HepG2 (cell line): ENCODE results near the gene CST5. TPM values are rescaled to one million over a fixed set of nuclear protein-coding genes. Genes with fewer than 3 reads are reported as not detected.

ENCODE experiments used
- ATF4 ChIP-seq, 2 experiments: fragments of 450-650 bp in 1 of 2; sonication (generic) in 1 of 2; formaldehyde crosslinking; IDR thresholded peaks; 2 replicates each; pipeline versions ENCODE4 v1.5.0 to v1.8.0; 2020 to 2022; ENCODE audit warnings: mild to moderate bottlenecking in 1 of 2, missing genetic modification reagents in 1 of 2
- ESRRA ChIP-seq: sonication (generic); formaldehyde crosslinking; IDR thresholded peaks from 2 replicates; pipeline ENCODE4 v1.5.1; 2020; ENCODE audit warnings: mild to moderate bottlenecking, low read depth, missing genetic modification reagents
- KLF13 ChIP-seq: sonication (generic); formaldehyde crosslinking; IDR thresholded peaks from 2 replicates; pipeline ENCODE4 v1.4.0; 2020; ENCODE audit warnings: mild to moderate bottlenecking, missing genetic modification reagents
- MEIS1 ChIP-seq: sonication (generic); formaldehyde crosslinking; IDR thresholded peaks from 2 replicates; pipeline ENCODE4 v1.9.0; 2021; ENCODE audit warnings: mild to moderate bottlenecking, missing genetic modification reagents, moderate library complexity, borderline replicate concordance
- NCOR1 ChIP-seq: fragments of 200-600 bp; sonication (generic); IDR thresholded peaks from 2 replicates; pipeline ENCODE4 v1.7.0; 2017; ENCODE audit warnings: antibody characterized with exemption, low read length, borderline replicate concordance
- PCBP1 ChIP-seq: fragments of 200-400 bp; formaldehyde crosslinking; IDR thresholded peaks from 2 replicates; pipeline ENCODE4 v1.6.1; 2017; ENCODE audit warnings: mild to moderate bottlenecking, low read depth, low read length, borderline replicate concordance
- SMC3 ChIP-seq: IDR thresholded peaks from 2 replicates; pipeline ENCODE4 v1.6.1; 2011; ENCODE audit warnings: low read length, improper control_type of control experiment
- SOX5 ChIP-seq: IDR thresholded peaks from 2 replicates; pipeline ENCODE4 v1.6.1; 2016; ENCODE audit warnings: borderline replicate concordance
- SRF ChIP-seq: IDR thresholded peaks from 2 replicates; pipeline ENCODE4 v1.6.1; 2011; ENCODE audit warnings: mild to moderate bottlenecking, low read depth, low read length, moderate library complexity
- TRIM22 ChIP-seq: fragments of 450-650 bp; IDR thresholded peaks from 2 replicates; pipeline ENCODE4 v1.6.1; 2017
- ZBTB3 ChIP-seq: sonication (generic); formaldehyde crosslinking; IDR thresholded peaks from 2 replicates; pipeline ENCODE4 v1.4.0; 2020; ENCODE audit warnings: low read depth, mild to moderate bottlenecking, moderate library complexity, missing genetic modification reagents, borderline replicate concordance
- ZNF547 ChIP-seq: sonication (generic); formaldehyde crosslinking; IDR thresholded peaks from 2 replicates; pipeline ENCODE4 v1.5.1; 2020; ENCODE audit warnings: mild to moderate bottlenecking, missing genetic modification reagents
- ZNF558 ChIP-seq: sonication (generic); formaldehyde crosslinking; IDR thresholded peaks from 2 replicates; pipeline ENCODE4 v1.9.0; 2022; ENCODE audit warnings: mild to moderate bottlenecking, missing genetic modification reagents, borderline replicate concordance
- ZSCAN31 ChIP-seq: sonication (generic); formaldehyde crosslinking; IDR thresholded peaks from 2 replicates; pipeline ENCODE4 v1.5.0; 2020; ENCODE audit warnings: low read depth, mild to moderate bottlenecking, missing genetic modification reagents
- polyA plus RNA-seq, 8 experiments: library from polyadenylated mRNA; depleted of rRNA in 3 of 8; stranded (reverse) in 7 of 8; unstranded in 1 of 8; fragments of >200 nt; fragmentation: Illumina TruSeq in 4 of 8; extraction: Trizol in 4 of 8; gene quantifications; 2 replicates each; pipeline versions ENCODE4 v1.2.1 to v1.2.3, GENCODE V29; 2011 to 2016; ENCODE audit warnings: low read depth in 4 of 8, missing spikeins in 1 of 8, mixed read lengths in 1 of 8; ENCODE audit not compliant: insufficient read depth in 1 of 8
- total RNA-seq, 5 experiments: library from RNA; depleted of rRNA; stranded (reverse); fragments of >200 nt; fragmentation: Illumina TruSeq; extraction: Trizol; gene quantifications; 2 replicates each; pipeline ENCODE4 v1.2.3, GENCODE V29; 2016; ENCODE audit warnings: low read depth in 1 of 5
- TF ChIP-seq, protein P1 (sequence below): IDR thresholded peaks from 2 replicates; pipeline ENCODE4 v1.6.1; 2016; ENCODE audit warnings: missing compliant biosample characterization, missing genetic modification reagents, borderline replicate concordance
- TF ChIP-seq, protein P2 (sequence below): IDR thresholded peaks from 2 replicates; pipeline ENCODE4 v1.4.0; 2020; ENCODE audit warnings: mild to moderate bottlenecking, missing genetic modification reagents
- TF ChIP-seq, protein P3 (sequence below): sonication (generic); formaldehyde crosslinking; IDR thresholded peaks from 2 replicates; pipeline ENCODE4 v1.4.0; 2020; ENCODE audit warnings: mild to moderate bottlenecking, missing genetic modification reagents, borderline replicate concordance

CST5 gene
- total and polyA plus RNA-seq, 2 of the 13 experiments (the other 11 are each of a cell fraction or from before 2014, with no cell fraction given), result 0.16 TPM; not detected in 1

- TF ChIP-seq NCOR1 (peak; percentile 89), KLF13 (no peak), ATF4 (CRISPR knock-in tag; IDR thresholded peaks at IDR 0.05) (no peak), ZSCAN31 (CRISPR knock-in tag) (no peak), SOX5 (CRISPR knock-in tag) (peak; percentile 50), ZNF558 (CRISPR knock-in tag) (no peak), SRF (no peak), PCBP1 (no peak), MEIS1 (peak; percentile 63; the same call in 1 of the 2 replicates), ESRRA (peak; percentile 99), ZNF547 (CRISPR knock-in tag) (no peak), TRIM22 (no peak), SMC3 (no peak), ZBTB3 (CRISPR knock-in tag) (no peak)
- TF ChIP-seq, protein P1, sequence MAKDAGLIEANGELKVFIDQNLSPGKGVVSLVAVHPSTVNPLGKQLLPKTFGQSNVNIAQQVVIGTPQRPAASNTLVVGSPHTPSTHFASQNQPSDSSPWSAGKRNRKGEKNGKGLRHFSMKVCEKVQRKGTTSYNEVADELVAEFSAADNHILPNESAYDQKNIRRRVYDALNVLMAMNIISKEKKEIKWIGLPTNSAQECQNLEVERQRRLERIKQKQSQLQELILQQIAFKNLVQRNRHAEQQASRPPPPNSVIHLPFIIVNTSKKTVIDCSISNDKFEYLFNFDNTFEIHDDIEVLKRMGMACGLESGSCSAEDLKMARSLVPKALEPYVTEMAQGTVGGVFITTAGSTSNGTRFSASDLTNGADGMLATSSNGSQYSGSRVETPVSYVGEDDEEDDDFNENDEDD (CRISPR knock-in tag), result no peak
- TF ChIP-seq, protein P2, sequence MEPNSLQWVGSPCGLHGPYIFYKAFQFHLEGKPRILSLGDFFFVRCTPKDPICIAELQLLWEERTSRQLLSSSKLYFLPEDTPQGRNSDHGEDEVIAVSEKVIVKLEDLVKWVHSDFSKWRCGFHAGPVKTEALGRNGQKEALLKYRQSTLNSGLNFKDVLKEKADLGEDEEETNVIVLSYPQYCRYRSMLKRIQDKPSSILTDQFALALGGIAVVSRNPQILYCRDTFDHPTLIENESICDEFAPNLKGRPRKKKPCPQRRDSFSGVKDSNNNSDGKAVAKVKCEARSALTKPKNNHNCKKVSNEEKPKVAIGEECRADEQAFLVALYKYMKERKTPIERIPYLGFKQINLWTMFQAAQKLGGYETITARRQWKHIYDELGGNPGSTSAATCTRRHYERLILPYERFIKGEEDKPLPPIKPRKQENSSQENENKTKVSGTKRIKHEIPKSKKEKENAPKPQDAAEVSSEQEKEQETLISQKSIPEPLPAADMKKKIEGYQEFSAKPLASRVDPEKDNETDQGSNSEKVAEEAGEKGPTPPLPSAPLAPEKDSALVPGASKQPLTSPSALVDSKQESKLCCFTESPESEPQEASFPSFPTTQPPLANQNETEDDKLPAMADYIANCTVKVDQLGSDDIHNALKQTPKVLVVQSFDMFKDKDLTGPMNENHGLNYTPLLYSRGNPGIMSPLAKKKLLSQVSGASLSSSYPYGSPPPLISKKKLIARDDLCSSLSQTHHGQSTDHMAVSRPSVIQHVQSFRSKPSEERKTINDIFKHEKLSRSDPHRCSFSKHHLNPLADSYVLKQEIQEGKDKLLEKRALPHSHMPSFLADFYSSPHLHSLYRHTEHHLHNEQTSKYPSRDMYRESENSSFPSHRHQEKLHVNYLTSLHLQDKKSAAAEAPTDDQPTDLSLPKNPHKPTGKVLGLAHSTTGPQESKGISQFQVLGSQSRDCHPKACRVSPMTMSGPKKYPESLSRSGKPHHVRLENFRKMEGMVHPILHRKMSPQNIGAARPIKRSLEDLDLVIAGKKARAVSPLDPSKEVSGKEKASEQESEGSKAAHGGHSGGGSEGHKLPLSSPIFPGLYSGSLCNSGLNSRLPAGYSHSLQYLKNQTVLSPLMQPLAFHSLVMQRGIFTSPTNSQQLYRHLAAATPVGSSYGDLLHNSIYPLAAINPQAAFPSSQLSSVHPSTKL (CRISPR knock-in tag), result peak; percentile 90
- TF ChIP-seq, protein P3, sequence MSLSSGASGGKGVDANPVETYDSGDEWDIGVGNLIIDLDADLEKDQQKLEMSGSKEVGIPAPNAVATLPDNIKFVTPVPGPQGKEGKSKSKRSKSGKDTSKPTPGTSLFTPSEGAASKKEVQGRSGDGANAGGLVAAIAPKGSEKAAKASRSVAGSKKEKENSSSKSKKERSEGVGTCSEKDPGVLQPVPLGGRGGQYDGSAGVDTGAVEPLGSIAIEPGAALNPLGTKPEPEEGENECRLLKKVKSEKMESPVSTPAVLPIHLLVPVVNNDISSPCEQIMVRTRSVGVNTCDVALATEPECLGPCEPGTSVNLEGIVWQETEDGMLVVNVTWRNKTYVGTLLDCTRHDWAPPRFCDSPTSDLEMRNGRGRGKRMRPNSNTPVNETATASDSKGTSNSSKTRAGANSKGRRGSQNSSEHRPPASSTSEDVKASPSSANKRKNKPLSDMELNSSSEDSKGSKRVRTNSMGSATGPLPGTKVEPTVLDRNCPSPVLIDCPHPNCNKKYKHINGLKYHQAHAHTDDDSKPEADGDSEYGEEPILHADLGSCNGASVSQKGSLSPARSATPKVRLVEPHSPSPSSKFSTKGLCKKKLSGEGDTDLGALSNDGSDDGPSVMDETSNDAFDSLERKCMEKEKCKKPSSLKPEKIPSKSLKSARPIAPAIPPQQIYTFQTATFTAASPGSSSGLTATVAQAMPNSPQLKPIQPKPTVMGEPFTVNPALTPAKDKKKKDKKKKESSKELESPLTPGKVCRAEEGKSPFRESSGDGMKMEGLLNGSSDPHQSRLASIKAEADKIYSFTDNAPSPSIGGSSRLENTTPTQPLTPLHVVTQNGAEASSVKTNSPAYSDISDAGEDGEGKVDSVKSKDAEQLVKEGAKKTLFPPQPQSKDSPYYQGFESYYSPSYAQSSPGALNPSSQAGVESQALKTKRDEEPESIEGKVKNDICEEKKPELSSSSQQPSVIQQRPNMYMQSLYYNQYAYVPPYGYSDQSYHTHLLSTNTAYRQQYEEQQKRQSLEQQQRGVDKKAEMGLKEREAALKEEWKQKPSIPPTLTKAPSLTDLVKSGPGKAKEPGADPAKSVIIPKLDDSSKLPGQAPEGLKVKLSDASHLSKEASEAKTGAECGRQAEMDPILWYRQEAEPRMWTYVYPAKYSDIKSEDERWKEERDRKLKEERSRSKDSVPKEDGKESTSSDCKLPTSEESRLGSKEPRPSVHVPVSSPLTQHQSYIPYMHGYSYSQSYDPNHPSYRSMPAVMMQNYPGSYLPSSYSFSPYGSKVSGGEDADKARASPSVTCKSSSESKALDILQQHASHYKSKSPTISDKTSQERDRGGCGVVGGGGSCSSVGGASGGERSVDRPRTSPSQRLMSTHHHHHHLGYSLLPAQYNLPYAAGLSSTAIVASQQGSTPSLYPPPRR (CRISPR knock-in tag), result peak; percentile 44; the same call in 1 of the 2 replicates
Measured at GRCh38 chr20:23879811-23880374, 345 bp upstream of the CST5 start (continued).
